ENCODE measurements around the gene AZU1. TPM values are rescaled to one million over a fixed set of nuclear protein-coding genes. Genes with fewer than 3 reads are reported as not detected.

AZU1 gene
- total RNA-seq, 1 experiment from 2014 or later, result not detected

DNA sequence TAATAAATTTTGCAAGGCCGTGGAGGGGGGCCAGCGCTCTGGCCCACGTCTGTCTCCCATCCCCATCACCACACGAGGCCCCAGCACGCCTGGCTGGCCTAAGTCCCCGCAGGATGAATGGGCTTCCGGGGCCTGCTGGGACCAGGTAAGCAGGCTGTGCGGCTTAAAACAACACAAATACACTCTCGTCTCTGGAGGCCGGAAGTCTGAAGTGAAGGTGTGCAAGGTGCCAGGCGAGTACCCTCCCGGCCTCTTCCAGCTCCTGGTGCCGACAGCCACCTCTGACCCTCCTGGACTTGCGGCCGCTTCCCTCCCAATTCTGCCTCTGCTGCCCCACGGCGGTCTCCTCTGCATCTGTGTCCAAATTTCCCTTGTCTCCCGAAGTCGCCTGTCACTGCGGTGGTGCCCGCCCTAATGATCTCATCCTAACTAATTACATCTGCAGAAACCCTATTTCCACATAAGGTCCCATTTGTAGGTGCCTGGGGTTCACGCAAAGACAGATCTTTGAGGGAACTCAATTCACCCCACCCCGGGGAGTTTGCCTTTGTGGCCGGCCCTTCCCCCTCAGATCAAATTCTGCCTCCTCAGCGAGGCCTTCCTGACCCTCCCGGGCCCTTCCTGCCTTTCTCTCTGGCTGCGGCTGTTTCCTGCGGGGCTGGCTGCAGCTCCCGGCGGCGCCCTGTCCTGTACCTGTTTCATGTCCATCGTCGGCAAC lies 38.5 kb upstream of the AZU1 start:
- intact Hi-C loops (cut with micrococcal nuclease; ENCODE audit: unreplicated experiment), result no loop called here
- no peaks in the 10 kb centered on the region for H3K36me3 ChIP-seq (ENCODE audit: insufficient read depth, low read length, poor library complexity, severe bottlenecking)
- no peak for DNase-seq (ENCODE audit: low spot score)
- POLR2A ChIA-PET (ENCODE audit: low non-redundant PET), result no interaction called here
- BruUV-seq (replicated peaks), result no TSS peak
- H3K27ac ChIP-seq (ENCODE audit: low read depth, low read length, poor library complexity, severe bottlenecking), result no peak overlapping the region
- no peaks in the 10 kb centered on the region for H3K27me3 ChIP-seq (replicated peaks; ENCODE audit: insufficient read depth, low read depth, low read length, poor library complexity)
- H3K4me1 ChIP-seq (ENCODE audit: insufficient read depth, low read length, poor library complexity, severe bottlenecking), result no peaks in the 10 kb centered on the region
- no peak overlapping the region for H3K4me3 ChIP-seq (ENCODE audit: low read depth, low read length, poor library complexity, severe bottlenecking)
- CTCF ChIA-PET, result no interaction called here
- TF ChIP-seq, protein P1, sequence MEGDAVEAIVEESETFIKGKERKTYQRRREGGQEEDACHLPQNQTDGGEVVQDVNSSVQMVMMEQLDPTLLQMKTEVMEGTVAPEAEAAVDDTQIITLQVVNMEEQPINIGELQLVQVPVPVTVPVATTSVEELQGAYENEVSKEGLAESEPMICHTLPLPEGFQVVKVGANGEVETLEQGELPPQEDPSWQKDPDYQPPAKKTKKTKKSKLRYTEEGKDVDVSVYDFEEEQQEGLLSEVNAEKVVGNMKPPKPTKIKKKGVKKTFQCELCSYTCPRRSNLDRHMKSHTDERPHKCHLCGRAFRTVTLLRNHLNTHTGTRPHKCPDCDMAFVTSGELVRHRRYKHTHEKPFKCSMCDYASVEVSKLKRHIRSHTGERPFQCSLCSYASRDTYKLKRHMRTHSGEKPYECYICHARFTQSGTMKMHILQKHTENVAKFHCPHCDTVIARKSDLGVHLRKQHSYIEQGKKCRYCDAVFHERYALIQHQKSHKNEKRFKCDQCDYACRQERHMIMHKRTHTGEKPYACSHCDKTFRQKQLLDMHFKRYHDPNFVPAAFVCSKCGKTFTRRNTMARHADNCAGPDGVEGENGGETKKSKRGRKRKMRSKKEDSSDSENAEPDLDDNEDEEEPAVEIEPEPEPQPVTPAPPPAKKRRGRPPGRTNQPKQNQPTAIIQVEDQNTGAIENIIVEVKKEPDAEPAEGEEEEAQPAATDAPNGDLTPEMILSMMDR (conservative IDR thresholded peaks at IDR 0.05; ENCODE audit: low read depth, low read length), result no peak
- no peak for TF ChIP-seq EZH2 (IDR thresholded peaks at IDR 0.05; ENCODE audit: borderline replicate concordance, low read depth, low read length, poor library complexity, severe bottlenecking)
- no peaks in the 10 kb centered on the region for H3K9me3 ChIP-seq (ENCODE audit: low read depth, low read length, poor library complexity, severe bottlenecking)

DNA sequence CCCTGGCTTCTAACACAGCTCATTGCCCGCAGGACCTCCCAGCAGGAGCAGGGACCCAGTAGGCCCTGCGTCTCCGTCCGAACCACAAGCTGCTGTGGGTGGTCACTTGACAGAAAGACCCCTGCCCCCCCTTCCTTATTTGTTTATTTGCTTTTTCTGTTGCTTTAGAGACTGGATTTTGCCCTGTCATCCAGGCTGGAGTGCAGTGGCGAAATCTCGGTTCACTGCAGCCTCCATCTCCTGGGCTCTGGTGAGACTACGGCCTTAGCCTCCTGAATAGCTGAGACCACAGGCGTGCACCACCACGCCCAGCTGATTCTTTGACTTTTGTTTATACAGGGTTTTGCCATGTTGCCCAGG lies 38.0 kb upstream of the AZU1 start:
- TF ChIP-seq EZH2 (IDR thresholded peaks at IDR 0.05; ENCODE audit: borderline replicate concordance, low read depth, low read length, poor library complexity, severe bottlenecking), result no peak
- TF ChIP-seq, protein P1 (conservative IDR thresholded peaks at IDR 0.05; ENCODE audit: low read depth, low read length), result no peak
- BruUV-seq (replicated peaks), result no TSS peak
- CTCF ChIA-PET, result no interaction called here
- no peak for DNase-seq (ENCODE audit: low spot score)
- intact Hi-C loops (cut with micrococcal nuclease; ENCODE audit: unreplicated experiment), result no loop called here
- Histone ChIP-seq H3K36me3 (ENCODE audit: insufficient read depth, low read length, poor library complexity, severe bottlenecking) (no peaks in the 10 kb centered on the region), H3K4me3 (ENCODE audit: low read depth, low read length, poor library complexity, severe bottlenecking) (no peak overlapping the region), H3K4me1 (ENCODE audit: insufficient read depth, low read length, poor library complexity, severe bottlenecking) (no peaks in the 10 kb centered on the region), H3K27me3 (replicated peaks; ENCODE audit: insufficient read depth, low read depth, low read length, poor library complexity) (no peaks in the 10 kb centered on the region), H3K9me3 (ENCODE audit: low read depth, low read length, poor library complexity, severe bottlenecking) (no peaks in the 10 kb centered on the region), H3K27ac (ENCODE audit: low read depth, low read length, poor library complexity, severe bottlenecking) (no peak overlapping the region)
- POLR2A ChIA-PET (ENCODE audit: low non-redundant PET), result no interaction called here

DNA sequence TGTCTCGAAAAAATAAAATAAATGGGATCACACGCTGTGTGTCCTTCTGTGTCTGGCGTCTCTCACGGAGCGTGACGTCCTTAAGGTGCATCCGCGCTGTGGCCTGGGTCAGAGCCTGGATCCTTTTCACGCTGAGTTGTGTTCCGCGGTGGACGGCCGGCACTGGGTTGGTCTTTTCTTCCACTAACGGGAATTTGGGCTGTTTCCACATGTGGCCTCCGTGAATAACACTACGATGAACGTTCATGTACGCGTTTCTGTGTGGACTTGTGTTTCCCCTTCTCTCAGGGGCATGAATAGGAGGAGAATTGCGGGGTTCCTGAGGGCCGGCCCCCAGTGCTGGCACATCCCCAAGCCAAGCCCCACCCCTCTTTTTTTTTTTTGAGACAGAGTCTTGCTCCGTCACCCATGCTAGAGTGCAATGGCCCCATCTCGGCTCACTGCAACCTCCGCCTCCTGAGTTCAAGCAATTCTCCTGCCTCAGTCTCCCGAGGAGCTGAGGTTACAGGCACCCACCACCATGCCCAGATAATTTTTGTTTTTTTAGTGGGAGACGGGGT lies 36.5 kb upstream of the AZU1 start:
- CTCF ChIA-PET, result no interaction called here
- POLR2A ChIA-PET (ENCODE audit: low non-redundant PET), result no interaction called here
- Histone ChIP-seq H3K27ac (ENCODE audit: low read depth, low read length, poor library complexity, severe bottlenecking) (no peak overlapping the region), H3K36me3 (ENCODE audit: insufficient read depth, low read length, poor library complexity, severe bottlenecking) (no peaks in the 10 kb centered on the region), H3K4me3 (ENCODE audit: low read depth, low read length, poor library complexity, severe bottlenecking) (no peak overlapping the region), H3K27me3 (replicated peaks; ENCODE audit: insufficient read depth, low read depth, low read length, poor library complexity) (no peaks in the 10 kb centered on the region), H3K4me1 (ENCODE audit: insufficient read depth, low read length, poor library complexity, severe bottlenecking) (peaks cover 3% of the 10 kb centered on the region), H3K9me3 (ENCODE audit: low read depth, low read length, poor library complexity, severe bottlenecking) (no peaks in the 10 kb centered on the region)
- TF ChIP-seq, protein P1 (conservative IDR thresholded peaks at IDR 0.05; ENCODE audit: low read depth, low read length), result no peak
- TF ChIP-seq EZH2 (IDR thresholded peaks at IDR 0.05; ENCODE audit: borderline replicate concordance, low read depth, low read length, poor library complexity, severe bottlenecking), result no peak
- no peak for DNase-seq (ENCODE audit: low spot score)
- intact Hi-C loops (cut with micrococcal nuclease; ENCODE audit: unreplicated experiment), result no loop called here
- BruUV-seq (replicated peaks), result no TSS peak
